ENCODE results near the gene LSM4.

Gene LSM4

DNA sequence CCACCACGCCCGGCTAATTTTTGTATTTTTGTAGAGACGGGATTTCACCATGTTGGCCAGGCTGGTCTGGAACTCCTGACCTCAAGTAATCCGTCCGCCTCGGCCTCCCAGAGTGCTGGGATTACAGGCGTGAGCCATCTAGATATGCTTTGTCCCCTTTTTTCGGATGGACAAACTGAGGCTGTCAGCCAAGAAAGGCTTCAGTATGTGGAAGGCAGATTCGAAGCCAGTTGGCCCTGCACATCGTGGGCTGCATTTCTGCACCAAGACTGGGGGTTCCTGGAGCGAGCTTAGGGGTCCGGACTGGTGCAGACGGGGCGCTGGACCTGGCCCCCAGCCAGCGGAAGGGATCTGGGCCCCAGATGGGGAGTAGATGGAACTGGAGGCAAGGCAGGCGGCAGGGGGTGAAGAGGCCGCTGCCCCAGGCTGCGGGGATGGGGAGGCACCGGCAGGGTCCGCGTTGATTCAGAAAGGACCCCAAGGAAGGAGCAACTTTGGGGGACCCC lies 31.8 kb downstream of the LSM4 start:
- peak; percentile 56 for DNase-seq (ENCODE audit: low spot score)

DNA sequence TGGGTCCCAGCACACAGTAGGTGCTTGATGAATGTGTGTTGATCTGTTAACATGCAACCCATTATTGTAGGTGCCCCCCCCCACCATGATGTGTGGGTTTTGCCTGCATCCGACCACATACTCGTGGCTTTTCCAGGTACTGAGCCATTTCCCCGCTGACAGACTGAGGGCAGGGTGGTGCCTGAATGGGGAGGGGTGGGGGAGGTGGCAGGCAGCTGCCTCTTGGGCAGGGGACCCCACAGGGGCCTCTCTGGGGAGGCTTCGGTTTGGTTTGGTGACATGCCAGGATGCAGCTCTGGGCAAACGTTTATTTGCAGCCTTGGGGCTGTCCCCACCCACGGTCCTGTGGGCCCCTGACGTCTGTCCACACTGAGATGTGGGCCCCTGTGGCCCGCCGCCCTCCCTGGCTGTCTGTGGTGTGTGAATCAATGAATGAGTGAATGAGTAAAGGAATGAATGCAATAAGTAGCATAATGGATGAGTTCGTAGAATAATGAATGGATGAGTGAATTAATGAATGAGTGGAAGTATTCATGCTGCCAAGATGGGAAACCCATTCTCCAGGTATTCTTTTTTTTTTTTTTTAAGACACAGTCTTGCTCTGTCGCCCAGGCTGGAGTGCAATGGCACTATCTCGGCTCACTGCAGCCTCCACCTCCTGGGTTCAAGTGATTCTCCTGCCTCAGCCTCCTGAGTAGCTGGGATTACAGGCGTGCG lies 32.4 kb downstream of the LSM4 start:
- peak; percentile 86 for DNase-seq (ENCODE audit: low spot score)
- TF ChIP-seq, protein P1, sequence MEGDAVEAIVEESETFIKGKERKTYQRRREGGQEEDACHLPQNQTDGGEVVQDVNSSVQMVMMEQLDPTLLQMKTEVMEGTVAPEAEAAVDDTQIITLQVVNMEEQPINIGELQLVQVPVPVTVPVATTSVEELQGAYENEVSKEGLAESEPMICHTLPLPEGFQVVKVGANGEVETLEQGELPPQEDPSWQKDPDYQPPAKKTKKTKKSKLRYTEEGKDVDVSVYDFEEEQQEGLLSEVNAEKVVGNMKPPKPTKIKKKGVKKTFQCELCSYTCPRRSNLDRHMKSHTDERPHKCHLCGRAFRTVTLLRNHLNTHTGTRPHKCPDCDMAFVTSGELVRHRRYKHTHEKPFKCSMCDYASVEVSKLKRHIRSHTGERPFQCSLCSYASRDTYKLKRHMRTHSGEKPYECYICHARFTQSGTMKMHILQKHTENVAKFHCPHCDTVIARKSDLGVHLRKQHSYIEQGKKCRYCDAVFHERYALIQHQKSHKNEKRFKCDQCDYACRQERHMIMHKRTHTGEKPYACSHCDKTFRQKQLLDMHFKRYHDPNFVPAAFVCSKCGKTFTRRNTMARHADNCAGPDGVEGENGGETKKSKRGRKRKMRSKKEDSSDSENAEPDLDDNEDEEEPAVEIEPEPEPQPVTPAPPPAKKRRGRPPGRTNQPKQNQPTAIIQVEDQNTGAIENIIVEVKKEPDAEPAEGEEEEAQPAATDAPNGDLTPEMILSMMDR (IDR thresholded peaks at IDR 0.05; ENCODE audit: extremely low read depth, missing control alignments): no peak

More for the DNA sequence above, 31.8 kb downstream of the LSM4 start:
- TF ChIP-seq, protein P1 (IDR thresholded peaks at IDR 0.05; ENCODE audit: extremely low read depth, missing control alignments): no peak

DNA sequence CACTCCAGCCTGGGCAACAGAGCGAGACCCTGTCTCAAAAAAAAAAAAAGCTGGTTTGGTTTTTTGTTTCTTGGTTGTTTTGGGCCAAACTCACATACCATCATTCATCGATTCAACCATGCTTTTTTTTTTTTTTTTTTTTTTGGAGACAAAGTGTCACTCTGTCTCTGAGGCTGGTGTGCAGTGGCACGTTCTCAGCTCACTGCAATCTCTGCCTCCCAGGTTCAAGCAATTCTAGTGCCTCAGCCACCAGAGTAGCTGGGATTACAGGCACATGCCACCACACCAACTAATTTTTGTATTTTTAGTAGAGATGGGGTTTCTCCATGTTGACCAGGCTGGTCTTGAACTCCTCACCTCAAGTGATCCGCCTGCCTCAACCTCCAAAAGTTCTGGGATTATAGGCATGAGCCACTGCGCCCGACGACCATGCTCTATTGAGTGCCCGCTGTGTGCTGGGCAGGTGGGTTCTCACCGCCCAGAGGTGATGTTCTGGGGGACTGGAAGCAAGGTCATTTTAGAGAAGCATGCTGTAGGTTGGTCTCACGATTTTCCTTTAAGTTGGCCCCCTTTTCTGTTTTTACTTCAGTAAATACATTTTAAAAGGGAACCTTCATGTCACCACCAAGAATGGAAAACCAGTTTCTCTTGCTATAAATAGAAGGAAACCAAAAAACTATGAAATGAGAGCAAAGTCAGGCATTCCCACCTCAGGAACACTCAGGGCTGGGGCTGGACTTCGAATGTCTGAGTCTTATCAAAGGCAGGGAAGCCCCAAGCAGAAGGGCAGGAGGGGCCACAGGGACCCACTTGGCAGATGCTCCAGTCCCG lies 33.2 kb downstream of the LSM4 start:
- DNase-seq (ENCODE audit: low spot score): no peak

DNA sequence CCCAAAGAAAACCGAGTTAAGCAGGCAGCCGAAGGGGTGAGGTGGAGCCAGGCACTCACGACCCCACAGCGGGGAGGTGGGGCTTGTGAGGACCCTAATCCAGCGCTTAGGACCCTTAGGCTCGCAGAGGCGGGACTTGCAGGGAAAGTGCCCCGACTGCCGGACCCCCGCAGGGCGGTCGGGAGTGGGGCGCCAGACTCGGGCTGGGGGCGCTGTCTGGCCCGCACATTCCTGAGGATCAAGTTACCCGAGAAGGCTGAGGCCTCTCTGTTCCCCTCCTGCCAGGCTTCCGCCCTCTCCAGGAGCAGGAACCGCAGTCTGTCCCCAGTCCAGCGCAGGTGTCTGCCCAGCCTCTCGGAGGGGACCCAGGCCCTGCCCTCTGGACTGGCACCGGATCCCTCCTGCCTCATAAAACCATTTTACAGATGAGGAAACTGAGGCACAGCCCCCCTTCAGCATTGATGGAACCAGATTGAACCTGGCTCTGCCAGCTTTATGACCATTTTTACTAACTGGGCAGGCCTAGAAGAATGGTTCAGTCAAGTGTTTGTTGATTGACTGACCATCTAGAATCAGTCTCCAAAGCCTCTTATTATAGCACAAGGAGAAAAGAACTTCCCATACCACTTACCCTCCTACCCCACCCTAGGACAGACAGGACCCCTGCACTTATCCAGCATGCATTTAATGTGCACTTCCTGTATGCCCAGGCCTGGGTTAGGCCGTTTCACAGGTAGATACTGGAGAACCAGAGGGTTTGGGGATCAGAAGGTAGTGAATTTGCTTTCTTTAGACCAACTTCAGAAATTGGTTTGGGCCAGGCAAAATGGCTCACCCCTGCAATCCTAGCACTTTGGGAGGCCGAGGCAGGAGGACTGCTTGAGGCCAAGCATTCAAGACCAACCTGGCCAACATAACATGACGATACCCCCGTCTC lies 34.8 kb downstream of the LSM4 start:
- TF ChIP-seq, protein P1 (IDR thresholded peaks at IDR 0.05; ENCODE audit: extremely low read depth, missing control alignments): no peak
- DNase-seq (ENCODE audit: low spot score): no peak

More for the DNA sequence above, 33.2 kb downstream of the LSM4 start:
- TF ChIP-seq, protein P1 (IDR thresholded peaks at IDR 0.05; ENCODE audit: extremely low read depth, missing control alignments): no peak

DNA sequence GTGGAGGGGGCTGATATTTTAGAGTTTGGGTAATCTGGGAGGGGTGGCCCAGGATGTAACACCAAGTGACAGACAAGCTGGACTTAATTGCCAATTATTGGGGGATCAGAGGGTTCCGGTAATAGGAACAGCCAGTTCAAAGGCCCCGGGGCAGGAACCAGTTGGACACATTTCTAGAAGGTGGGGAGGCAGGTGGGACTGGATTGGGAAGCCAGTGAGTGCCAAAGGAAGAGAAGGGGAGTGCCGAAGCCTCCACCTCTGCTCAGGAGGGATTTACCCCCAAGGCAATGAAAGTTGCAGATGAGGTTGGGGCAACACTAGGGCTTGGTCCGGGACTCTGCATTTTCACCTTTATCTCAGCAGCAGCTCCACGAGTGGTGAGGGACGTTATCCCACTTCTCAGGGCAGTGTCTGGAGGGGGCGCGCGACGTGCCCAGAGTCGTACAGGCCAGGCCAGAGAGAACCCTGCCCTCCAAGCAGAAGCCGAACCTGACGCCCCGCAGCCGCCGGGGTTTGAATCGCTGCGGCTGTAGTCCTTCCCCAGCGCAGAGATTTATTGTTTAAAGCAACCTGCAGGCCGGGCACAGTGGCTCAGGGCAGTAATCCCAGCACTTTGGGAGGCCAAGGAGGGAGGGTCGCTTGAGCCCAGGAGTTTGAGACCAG lies 35.8 kb downstream of the LSM4 start:
- DNase-seq (ENCODE audit: low spot score): no peak
- TF ChIP-seq, protein P1 (IDR thresholded peaks at IDR 0.05; ENCODE audit: extremely low read depth, missing control alignments): no peak

DNA sequence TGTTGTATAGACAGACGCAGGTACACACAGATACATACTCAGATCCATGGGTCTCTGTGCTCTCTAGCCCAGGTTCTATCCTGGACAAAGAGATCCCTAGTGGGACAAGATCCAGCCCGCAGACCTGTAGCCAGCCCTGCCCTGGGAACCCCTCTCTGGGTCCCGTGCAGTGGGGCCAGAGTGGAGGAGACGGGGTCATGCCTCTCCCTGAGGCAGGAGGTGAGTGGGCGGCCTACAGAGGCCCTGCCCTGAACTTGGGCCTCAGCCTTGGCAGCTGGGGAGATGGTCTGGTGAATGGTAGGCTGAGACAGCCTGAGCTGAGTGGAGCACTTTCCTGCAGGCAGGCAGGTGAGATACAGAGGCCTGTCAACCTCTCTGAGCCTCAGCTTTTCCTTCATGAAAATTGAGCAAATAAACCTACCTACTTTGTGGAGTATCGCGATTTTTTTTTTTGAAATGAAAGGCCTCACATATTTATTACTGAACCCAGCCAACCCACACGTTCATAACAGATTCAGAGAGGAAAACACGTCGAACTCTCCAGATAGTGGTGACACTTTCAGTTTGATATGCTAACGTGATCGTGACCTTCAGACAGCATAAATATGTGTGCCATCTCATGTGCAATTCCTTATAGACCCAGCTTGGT lies 38.0 kb downstream of the LSM4 start:
- DNase-seq (ENCODE audit: low spot score): peak; percentile 61
- TF ChIP-seq, protein P1 (IDR thresholded peaks at IDR 0.05; ENCODE audit: extremely low read depth, missing control alignments): no peak
